Head of caudate nucleus (tissue), 42 donors: ENCODE results near the gene HES3.
A peak's percentile ranks its signal among the peaks of the same experiment; 100 is the strongest.

Experiments
- DNase-seq, 42 donors: peaks; one replicate each; pipeline versions ENCODE4 v3.0.0 to v3.0.0-alpha.2; 2020 to 2021; ENCODE audit warnings: mixed read lengths in 7 of 42
- intact Hi-C: fragments of 100-400 bp; cut with DNase I; formaldehyde crosslinking; loops from one replicate; pipeline ENCODE4 v1.15.0; 2022

HES3 gene, protein sequence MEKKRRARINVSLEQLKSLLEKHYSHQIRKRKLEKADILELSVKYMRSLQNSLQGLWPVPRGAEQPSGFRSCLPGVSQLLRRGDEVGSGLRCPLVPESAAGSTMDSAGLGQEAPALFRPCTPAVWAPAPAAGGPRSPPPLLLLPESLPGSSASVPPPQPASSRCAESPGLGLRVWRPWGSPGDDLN

DNA sequence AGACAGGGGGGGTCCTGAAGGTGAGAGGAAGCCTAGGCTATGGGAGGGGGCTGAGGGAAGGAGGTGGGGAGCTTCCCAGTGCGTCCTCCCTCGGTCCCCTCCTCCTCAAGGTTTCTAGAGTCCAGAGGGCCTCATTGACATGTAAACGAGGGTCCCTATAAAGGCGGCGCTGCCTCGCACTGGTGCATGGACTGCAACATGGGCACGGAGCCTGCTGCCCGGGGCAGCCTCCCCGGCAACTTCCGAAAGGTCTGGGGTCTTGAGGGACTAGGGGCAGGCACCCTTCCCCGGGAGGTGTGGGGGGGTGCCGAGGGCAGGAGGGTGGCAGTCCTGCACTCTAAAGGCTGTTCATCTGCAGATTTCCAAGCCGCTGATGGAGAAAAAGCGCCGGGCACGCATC, at the start of gene HES3:
TSS of gene HES3 (plus strand) at position 187 of the 400 bp plus-strand sequence. CDS start at position 374, 187 bp downstream.
- intact Hi-C loops = no loop called here
- DNase-seq = no peak

DNA sequence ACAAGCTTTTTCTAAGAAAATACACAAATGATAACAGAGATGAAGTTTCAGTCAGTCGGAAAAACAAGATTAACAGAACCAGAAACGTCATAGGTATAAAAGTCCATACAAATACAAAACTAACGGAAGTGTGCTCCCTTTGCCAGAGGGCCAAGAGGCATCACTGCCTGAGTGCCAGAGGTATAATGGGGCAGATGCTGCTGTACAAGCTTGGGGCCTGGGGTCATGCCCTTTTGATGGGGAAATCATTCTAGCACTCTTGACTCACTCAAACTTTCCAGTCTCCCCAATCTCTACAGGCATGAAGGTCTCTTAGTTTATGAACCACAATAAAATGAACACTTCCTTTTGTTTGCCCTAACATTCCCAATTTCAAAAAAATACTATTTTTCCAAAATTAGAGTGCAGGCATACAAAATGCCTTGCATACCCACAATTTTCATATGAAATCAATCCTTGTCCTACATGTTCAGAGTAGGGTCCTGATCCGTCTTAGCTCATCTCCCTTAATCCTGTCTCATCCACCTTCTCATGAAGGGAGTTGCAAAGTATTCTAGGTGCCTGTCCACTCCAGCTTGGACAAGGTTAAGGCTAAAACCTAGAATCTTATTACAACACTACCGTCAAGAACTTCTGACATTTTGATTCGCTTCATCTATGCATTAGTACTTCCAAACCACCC, 46.1 kb upstream of the HES3 start:
- no peak for DNase-seq
- intact Hi-C loops = loop anchor here (2.0 kb wide), 1 partner anchor 37 kb away; the partner anchor contains the start of gene ICMT

DNA sequence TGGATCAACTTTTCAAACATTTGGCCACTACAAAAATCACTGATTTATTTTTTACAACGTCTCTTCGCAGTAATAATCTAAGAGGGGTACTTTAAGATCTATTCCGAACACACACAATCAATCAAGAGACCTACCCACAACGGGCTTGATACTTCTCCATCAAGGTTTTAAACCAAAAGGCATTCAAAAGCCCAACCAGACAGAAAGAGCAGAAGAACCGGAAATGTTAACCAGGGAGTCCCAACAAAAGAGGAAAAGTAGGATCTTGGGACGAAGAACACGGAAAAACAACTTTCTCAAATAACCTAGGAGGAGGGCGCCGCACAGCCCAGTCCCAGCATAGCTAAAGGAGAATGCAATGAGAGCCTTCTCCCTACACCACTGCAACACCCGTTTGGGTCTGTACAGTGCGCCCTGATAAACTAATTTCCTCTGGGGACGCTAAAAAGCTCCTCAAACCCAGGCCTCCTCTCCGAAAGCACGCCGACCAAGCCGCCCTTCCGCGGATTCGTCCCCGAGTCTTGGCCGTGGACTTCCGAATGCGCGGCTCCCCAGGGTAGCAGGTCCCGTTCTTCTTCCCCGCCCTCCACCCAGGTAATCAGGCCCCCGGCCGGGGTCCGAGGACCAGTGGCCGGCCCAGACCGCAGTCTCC, 45.2 kb upstream of the HES3 start:
- intact Hi-C loops = loop anchor here (2.0 kb wide), 1 partner anchor 36 kb away; the partner anchor contains the start of gene ICMT
- peak in 7 of 42 donors; percentile 21 to 51 (median 29) for DNase-seq

DNA sequence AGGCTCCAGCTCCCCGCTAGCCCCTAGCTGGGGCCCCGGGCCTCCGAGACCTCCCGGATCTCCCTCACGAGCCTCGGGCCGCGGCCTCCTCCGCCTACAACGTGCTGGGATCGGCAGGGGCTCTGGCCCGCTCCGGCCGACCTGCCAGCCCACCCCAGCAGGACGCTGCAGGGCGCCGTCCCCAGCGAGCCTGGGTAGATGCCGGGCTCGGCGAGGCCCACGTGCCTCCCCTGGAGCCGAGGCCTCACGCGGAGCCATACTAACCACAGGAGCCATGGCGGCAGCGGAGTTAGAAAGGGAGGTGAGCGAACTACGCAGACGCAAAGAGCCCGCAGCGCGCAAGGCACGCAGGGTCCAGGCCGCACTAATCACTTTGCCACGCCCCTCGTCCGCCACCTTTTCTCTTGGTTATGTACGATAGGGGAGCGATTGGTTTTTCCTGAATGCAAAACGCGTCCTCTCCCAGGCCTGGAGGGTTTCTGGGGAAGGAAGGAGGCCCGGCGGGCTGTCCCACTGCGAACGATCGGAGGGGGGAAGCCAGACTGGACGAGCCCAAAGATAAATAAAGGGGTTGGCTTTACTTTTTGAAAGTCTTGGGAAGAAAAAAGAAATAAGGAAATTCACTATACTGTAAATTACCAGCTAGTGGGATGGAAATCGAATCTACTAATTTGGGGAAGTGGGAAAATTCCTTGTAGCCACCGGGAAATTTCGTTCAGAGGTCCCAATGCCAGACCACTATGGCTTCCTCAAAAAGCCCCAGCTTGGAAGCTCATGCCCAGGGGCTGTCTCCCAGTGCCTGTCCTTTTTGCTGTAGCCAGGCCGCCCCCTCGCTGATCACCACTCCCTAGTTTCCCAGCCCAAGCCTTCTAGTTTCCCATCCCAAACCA, 44.4 kb upstream of the HES3 start, which contains the start of gene RPL22:
TSS of gene RPL22 (minus strand) at position 298 of the 890 bp plus-strand sequence. CDS start at position 276, 22 bp downstream.
- intact Hi-C loops = loop anchor here (2.0 kb wide), 1 partner anchor 35 kb away; the partner anchor contains the start of gene ICMT
- peak; percentile 95 to 99 (median 98) for DNase-seq

DNA sequence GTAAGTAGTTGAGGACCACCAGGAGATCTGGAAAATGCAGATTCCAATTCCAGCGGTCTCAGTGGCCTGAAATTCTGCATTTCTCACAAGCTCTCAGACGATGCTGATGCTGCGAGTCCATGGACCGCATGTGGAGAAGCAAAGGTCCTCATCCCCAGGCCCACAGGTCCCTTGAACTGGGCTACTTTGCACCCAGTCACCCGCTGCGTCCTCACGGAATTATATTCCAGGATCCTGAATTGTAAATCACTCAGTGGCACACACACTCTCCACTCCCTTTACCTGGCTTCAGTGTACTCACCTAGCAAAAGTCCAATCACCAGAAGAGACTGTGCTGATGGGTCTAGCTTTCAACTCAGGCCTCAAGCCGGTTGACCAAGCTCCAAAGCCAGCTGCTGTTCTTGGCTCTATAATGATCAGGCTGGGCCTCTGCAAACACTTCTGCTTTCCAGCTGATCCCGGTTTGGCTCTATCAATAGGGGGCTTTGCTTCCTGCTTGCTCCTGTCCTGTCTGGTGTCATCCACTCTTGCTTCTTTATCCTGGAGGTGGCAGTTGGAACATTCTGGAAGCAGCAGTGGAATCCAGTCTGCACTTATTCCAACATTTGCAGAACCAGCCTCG, 43.7 kb upstream of the HES3 start:
- DNase-seq = no peak
- intact Hi-C loops = no loop called here

DNA sequence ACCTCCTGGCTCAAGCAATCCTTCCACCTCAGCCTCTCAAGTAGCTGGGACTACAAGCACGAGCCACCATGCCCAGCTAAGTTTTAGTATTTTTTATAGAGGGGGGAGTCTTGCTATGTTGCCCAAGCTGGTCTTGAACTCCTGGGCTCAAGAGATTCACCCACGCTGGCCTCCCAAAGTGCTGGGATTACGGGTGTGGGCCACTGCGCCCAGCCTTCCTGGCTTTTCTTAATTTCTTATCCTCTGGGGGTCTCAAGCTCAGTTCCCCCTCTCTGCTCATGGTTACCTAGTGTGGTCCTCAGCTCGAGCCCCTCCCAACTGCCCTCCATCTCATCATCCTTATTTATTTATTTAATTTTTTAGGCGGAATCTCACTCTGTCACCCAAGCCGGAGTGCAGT, 41.7 kb upstream of the HES3 start:
- intact Hi-C loops = no loop called here
- DNase-seq = no peak

DNA sequence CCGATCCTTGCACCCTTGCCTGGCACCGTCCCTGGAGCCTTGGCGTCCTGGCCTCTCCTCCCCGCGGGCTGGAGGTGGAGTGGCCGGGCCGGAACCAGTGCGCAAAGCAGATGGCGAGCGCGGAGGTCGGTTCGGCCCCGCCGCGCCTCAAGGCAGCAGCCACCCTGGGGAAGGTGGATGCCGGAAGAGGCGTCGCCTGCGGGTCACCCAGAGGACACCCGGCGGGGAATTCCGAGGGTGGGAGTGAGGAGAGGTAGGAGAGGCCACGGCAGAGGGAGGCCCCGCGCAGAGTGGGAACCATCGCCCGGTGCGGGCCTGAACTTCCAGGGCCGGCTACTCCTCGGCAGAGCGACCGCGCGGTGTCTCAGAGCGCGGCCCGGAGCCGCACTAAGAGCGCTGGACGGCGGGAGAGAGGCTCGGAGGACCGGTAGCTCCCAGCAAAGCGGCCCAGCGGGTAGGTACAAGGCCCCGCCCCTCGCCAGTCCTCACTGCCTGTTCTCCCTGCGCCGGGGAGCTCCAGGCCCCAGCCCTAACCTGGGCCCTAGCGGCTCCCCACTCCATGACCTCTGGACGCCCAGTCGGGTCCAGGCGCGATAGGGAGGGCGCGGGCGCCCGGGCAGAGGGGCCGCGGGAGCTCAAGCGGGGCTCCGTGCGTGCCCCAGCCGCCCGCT, 38.0 kb upstream of the HES3 start, which contains the start of gene RNF207:
TSS of gene RNF207 (plus strand) at position 271 of the 671 bp plus-strand sequence. CDS start 417 bp downstream, outside the sequence.
- intact Hi-C loops = no loop called here
- DNase-seq = peak in 18 of 42 donors; percentile 23 to 54 (median 33)

DNA sequence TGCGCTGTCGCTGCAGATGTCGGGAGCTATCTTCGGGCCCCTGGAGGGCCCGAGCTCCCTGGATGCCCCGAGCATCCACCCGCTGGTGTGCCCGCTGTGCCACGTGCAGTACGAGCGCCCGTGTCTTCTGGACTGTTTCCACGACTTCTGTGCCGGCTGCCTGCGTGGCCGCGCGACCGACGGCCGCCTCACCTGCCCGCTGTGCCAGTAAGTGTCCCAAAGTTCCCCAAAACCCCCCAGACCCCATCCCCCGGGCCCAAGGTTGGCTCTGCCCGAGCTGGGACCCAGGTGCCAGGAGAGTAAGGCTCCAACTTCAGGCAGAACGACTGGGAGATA, 37.5 kb upstream of the HES3 start:
- DNase-seq = no peak
- intact Hi-C loops = no loop called here

DNA sequence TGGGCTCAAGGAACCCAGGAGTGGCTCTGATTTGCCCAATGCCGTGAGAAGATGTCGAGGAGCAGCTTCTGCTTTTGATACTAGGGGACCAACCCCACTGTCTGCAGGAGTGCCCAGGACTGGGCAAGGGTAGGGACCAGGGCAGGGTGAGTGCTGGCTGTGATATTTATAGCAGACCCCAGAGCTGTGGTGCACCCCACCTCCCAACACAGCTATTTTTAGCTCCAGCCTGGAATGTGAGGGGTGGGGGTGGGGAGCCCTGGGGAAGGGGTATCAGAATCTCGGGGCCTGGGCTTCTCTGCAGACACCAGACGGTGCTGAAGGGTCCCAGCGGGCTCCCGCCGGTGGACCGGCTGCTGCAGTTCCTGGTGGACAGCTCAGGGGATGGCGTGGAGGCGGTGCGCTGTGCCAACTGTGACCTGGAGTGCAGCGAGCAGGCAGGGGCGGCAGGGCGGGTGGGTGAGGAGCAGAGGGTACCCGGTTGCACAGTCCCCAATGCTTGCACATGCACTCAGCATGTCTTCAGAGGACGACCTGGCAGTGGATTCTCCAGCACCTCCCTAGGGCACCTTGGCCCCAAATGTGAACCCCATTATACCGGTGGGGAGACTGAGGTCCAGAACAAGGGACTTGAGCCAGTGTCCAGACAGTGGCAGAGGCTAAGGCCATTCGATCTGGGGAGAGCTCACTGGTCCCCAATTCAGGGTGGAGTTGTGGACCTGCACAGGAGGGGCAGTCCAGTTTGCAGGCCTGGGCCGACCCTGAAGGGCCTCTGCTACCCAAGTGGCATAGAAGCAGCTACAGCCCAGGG, 36.7 kb upstream of the HES3 start:
- no peak for DNase-seq
- intact Hi-C loops = no loop called here

DNA sequence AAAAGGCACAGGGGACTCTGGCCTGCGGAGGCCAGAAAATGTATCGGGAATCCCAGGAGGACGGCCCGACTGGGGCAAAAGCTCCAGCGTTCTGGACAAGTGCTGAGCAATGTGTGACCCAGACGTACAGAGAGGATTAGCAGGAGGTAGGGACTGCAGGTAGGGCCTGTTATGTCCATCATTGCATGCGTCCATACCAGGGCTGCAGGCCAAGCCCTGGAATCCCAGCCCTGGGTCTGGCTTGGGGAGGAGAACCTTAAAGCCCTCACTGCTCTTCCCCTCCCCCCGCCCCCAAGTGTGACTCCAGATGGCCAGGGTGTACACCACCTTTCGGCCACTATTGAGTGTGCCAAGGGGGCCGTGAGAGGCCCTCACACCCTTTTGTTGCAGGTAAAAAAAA, 36.1 kb upstream of the HES3 start:
- intact Hi-C loops = no loop called here
- no peak for DNase-seq

DNA sequence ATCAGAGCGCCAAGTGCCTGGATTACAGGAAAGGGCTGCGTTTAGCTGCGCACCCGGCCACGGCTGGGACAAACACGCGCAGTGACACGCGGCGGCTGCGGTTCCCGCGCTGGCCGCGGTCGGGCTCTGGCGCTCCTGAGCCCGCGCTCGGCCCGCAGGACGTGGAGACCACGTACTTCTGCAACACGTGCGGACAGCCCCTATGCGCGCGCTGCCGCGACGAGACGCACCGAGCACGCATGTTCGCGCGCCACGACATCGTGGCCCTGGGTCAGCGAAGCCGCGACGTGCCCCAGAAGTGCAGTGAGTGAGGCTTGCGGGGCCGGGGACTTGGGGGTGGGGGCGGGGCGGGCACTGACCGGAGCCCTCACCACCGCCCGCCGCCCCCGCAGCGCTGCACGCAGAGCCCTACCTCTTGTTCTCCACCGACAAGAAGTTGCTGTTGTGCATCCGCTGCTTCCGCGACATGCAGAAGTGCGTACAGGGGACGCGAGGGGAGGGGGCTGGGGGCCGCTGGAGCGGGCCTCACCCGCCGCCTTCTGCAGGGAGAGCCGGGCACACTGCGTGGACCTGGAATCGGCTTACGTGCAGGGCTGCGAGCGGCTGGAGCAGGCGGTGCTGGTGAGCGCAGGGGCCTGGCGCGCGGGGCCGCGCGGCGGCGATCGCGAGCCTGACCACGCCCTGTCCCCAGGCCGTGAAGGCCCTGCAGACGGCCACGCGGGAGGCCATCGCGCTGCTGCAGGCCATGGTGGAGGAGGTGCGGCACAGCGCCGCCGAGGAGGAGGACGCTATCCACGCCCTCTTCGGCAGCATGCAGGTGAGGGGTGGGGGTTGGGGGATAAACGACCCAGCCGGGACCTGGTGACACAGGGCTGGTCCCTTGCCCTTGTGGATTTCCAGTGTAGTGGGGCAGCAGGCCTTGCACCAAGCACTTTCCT, 35.0 kb upstream of the HES3 start:
- intact Hi-C loops = no loop called here
- peak in 25 of 42 donors; percentile 11 to 63 (median 36) for DNase-seq

DNA sequence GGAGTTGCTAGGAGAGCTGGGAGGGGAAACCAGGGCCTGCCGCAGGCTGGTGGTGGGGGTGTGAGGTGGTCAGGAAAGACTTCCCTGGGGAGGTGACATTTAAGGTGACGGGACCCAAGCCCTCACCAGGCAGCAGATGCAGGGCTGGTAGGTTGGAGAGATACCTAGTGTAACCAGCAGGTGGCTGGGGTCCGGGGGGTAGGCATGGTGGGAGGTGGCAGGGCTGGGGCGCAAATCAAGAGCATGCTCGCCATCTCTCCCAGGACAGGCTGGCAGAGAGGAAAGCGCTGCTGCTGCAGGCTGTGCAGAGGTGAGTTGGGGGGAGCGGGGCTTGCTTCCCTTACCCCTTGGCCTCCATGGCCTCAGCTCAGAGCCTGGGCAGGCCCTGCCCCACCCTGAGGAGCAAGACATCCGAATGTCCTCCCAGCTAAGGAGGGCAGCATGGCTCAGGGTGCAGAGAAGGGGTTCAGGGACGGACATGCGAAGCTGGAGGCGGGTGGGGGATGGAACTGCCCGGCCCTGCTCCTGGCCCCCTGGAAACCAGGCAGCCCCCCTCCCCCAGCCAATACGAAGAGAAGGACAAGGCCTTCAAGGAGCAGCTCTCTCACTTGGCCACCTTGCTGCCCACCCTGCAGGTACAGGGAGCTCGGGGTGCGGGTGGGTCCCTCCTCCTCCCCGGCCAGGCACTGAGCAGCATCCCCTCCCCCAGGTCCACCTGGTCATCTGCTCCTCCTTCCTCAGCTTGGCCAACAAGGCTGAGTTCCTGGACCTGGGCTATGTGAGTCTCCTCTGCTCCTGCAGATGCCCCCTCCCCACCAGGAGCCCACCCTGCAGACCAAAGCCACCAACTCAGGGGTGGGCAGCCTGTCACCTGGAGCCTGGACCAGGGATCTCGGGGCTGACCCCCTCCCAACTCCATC, 34.1 kb upstream of the HES3 start:
- intact Hi-C loops = no loop called here
- DNase-seq = no peak

DNA sequence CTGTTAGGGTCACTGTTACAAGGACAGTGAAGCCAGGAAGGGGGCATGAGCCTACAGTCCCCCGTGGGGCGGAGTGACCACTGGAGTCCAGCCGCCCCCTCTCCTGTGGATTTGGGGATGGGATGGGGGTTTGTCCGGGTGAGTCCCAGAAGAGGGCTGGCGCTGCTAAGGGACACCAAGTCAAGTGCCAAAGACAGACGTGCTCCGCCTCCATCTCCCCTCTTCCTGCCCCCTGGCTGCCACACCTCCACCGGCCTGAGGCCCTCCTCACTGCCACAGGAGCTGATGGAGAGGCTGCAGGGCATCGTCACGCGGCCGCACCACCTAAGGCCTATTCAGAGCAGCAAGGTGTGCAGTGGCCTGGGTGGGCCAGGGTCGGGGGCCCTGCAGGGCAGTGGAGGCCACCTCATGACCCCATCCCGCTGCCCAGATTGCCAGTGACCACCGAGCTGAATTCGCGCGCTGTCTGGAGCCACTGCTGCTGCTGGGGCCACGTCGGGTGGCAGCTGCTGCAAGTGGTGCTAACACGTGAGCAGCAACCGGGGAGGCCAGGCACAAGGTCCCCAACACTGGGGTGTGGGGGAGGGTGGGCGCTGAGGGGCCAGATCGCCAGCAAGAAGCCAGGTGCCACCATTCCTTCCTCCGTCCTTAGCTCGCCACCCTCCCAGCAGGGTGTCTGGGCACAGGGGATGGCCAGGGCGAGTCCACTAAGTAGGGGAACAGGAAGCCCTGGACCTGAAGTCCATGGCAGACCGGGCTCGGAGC, 33.2 kb upstream of the HES3 start:
- intact Hi-C loops = no loop called here
- no peak for DNase-seq

DNA sequence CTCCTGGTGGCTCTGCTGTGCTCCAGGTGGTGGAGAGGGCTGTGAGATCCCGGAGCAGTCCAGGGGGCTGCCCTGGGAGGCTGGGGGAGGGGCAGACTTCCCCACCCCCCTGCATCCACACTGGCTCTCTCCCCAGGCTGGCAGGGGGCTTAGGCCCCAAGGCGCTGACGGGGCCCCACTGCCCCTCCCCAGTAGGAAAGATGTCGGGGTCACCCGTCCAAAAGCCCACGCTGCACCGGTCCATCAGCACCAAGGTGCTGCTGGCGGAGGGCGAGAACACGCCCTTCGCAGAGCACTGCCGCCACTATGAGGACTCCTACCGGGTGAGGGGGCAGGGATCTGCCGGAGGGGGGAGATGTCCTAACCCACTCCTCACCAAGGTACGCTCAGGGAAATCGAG, 32.2 kb upstream of the HES3 start:
- DNase-seq = no peak
- intact Hi-C loops = no loop called here
